Esophagus muscularis mucosa (tissue), 4 donors: ENCODE measurements around the gene LCN15. TPM values are rescaled to one million over a fixed set of nuclear protein-coding genes. Genes with fewer than 3 reads are reported as not detected.
A peak's percentile ranks its signal among the peaks of the same experiment; 100 is the strongest.

Experiments
- DNase-seq: peaks from one replicate; pipeline ENCODE4 v3.0.0-alpha.2; 2017; ENCODE audit errors: extremely low spot score
- H3K27ac ChIP-seq, 4 donors: fragments of 200-600 bp; sonication (generic); replicated peaks in 1 of 4; 1 replicate in 3 of 4; 2 replicates in 1 of 4; pipeline ENCODE4 v1.5.1; 2016 to 2019; ENCODE audit warnings: mild to moderate bottlenecking in 1 of 4
- H3K27me3 ChIP-seq, 4 donors: fragments of 200-600 bp; sonication (generic); one replicate each; pipeline versions ENCODE4 v1.5.1 to v1.6.0; 2016 to 2019
- H3K36me3 ChIP-seq, 4 donors: fragments of 200-600 bp; sonication (generic); one replicate each; pipeline ENCODE4 v1.5.1; 2016 to 2019
- H3K4me1 ChIP-seq, 4 donors: fragments of 200-600 bp; sonication (generic); one replicate each; pipeline ENCODE4 v1.5.1; 2016 to 2019
- H3K4me3 ChIP-seq, 4 donors: fragments of 200-600 bp; sonication (generic); 1 replicate in 2 of 4; 2 replicates in 2 of 4; pipeline ENCODE4 v1.5.1; 2016 to 2019; ENCODE audit warnings: mild to moderate bottlenecking in 4 of 4, moderate library complexity in 1 of 4
- H3K9me3 ChIP-seq, 4 donors: fragments of 200-600 bp; sonication (generic); 1 replicate in 3 of 4; 2 replicates in 1 of 4; pipeline ENCODE4 v1.5.1; 2016 to 2019
- CTCF ChIP-seq, 3 experiments: fragments of 200-600 bp in 2 of 3; fragments of 450-650 bp in 1 of 3; sonication (generic) in 2 of 3; IDR thresholded peaks; one replicate each; pipeline ENCODE4 v1.5.1; 2017 to 2019; ENCODE audit warnings: antibody characterized with exemption in 3 of 3, mild to moderate bottlenecking in 2 of 3, moderate library complexity in 1 of 3
- EP300 ChIP-seq: sonication (generic); formaldehyde crosslinking; IDR thresholded peaks from one replicate; pipeline ENCODE4 v1.6.1; 2017; ENCODE audit warnings: antibody characterized with exemption
- POLR2A ChIP-seq: fragments of 450-650 bp; IDR thresholded peaks from one replicate; pipeline ENCODE4 v1.6.1; 2017; ENCODE audit warnings: antibody characterized with exemption, moderate library complexity, mild to moderate bottlenecking, low read depth
- POLR2AphosphoS5 ChIP-seq, 2 donors: sonication (generic); formaldehyde crosslinking; IDR thresholded peaks; one replicate each; pipeline ENCODE4 v1.6.1; 2017; ENCODE audit warnings: antibody characterized with exemption in 2 of 2
- WGBS: methylation state at CpG from one replicate; pipeline ENCODE4 v1.1.5; 2018; 5-methylcytosine and 5-hydroxymethylcytosine counted together
- intact Hi-C: fragments of 100-400 bp; cut with DNase I; formaldehyde crosslinking; loops from one replicate; pipeline ENCODE4 v1.15.1; 2023
- total RNA-seq, 4 donors: library from RNA; depleted of rRNA; stranded (reverse); fragments of >200 nt; gene quantifications; one replicate each; pipeline versions ENCODE4 v1.1.0 to v1.2.1, GENCODE V29; 2016

The LCN15 gene
- total RNA-seq, 4 donors from 2014 or later: not detected

GRCh38 chr9:136722969-136723356 lies 41.4 kb downstream of the LCN15 start:
- no peaks in the 10 kb centered on the region for H3K9me3 ChIP-seq
- TF ChIP-seq EP300: no peak
- TF ChIP-seq POLR2A: no peak
- no peak for TF ChIP-seq POLR2AphosphoS5 (IDR thresholded peaks at IDR 0.05)
- TF ChIP-seq CTCF (IDR thresholded peaks at IDR 0.05): no peak
- peaks cover 70 to 86% (median 80%) of the 10 kb centered on the region in 4 donors for H3K4me1 ChIP-seq
- peaks cover 34 to 59% (median 55%) of the 10 kb centered on the region in 4 donors for H3K36me3 ChIP-seq
- intact Hi-C loops: no loop called here
- no peak overlapping the region for H3K27ac ChIP-seq
- no peak for DNase-seq
- no peaks in the 10 kb centered on the region for H3K27me3 ChIP-seq
- no peak overlapping the region for H3K4me3 ChIP-seq
- no CpG with 5 or more reads among the region's 24 CpGs for WGBS

- no peaks in the 10 kb centered on the region for H3K9me3 ChIP-seq
- no peak for TF ChIP-seq EP300
- no peak for TF ChIP-seq POLR2A
- TF ChIP-seq CTCF (IDR thresholded peaks at IDR 0.05): no peak
- peaks cover 34 to 59% (median 55%) of the 10 kb centered on the region in 4 donors for H3K36me3 ChIP-seq
- intact Hi-C loops: no loop called here
- DNase-seq: no peak
- no peak overlapping the region for H3K4me3 ChIP-seq
- peak overlapping the region in 3 of 4 donors; percentile 45 to 71 (median 54) for H3K27ac ChIP-seq
- H3K27me3 ChIP-seq: no peaks in the 10 kb centered on the region
- WGBS: 71% methylated on average over 11 of the region's 31 CpGs
- peaks cover 69 to 85% (median 79%) of the 10 kb centered on the region in 4 donors for H3K4me1 ChIP-seq
Observed at GRCh38 chr9:136722093-136722968, 42.0 kb downstream of the LCN15 start.

- Histone ChIP-seq H3K4me3 (no peak overlapping the region), H3K27ac (peak overlapping the region; percentile 48 to 71 (median 54)), H3K9me3 (no peaks in the 10 kb centered on the region), H3K36me3 (peaks cover 34 to 55% (median 51%) of the 10 kb centered on the region in 4 donors), H3K4me1 (peaks cover 61 to 77% (median 71%) of the 10 kb centered on the region in 4 donors), H3K27me3 (no peaks in the 10 kb centered on the region)
- 67% methylated on average over 9 of the region's 30 CpGs for WGBS
- TF ChIP-seq POLR2AphosphoS5 (IDR thresholded peaks at IDR 0.05) (peak; percentile 28 to 49), POLR2A (no peak)
- DNase-seq: no peak
- intact Hi-C loops: no loop called here
Observed at GRCh38 chr9:136721339-136722092, 42.8 kb downstream of the LCN15 start.

- H3K9me3 ChIP-seq: no peaks in the 10 kb centered on the region
- no peak for TF ChIP-seq POLR2A
- TF ChIP-seq CTCF (IDR thresholded peaks at IDR 0.05): no peak
- no peak for TF ChIP-seq EP300
- no peak for TF ChIP-seq POLR2AphosphoS5 (IDR thresholded peaks at IDR 0.05)
- intact Hi-C loops: no loop called here
- peaks cover 55 to 71% (median 65%) of the 10 kb centered on the region in 4 donors for H3K4me1 ChIP-seq
- 61% methylated on average over 7 of the region's 11 CpGs for WGBS
- H3K27me3 ChIP-seq: no peaks in the 10 kb centered on the region
- no peak overlapping the region for H3K4me3 ChIP-seq
- peak overlapping the region; percentile 48 to 71 (median 54) for H3K27ac ChIP-seq
- DNase-seq: no peak
- H3K36me3 ChIP-seq: peaks cover 34 to 49% (median 45%) of the 10 kb centered on the region in 4 donors
Observed at GRCh38 chr9:136720898-136721338, 43.4 kb downstream of the LCN15 start.
